Medulla oblongata (tissue), 1 donor: Measurements from ENCODE around the gene KATNA1.
"Not testable (repeated sequence)": the region's sequence is repeated elsewhere in the genome, so short reads cannot be mapped to it uniquely, and the experiment has no call there.

ENCODE experiments used
- DNase-seq: peaks from one replicate; pipeline ENCODE4 v3.0.0-alpha.2; 2015; ENCODE audit errors: extremely low spot score

KATNA1 gene

GRCh38 chr6:149648148-149649145, at the start of gene KATNA1:
Gene KATNA1 (minus strand): TSS chr6:149648714. CDS start chr6:149638547, 10,167 bp downstream.
- DNase-seq: peak; percentile 86

- DNase-seq: no peak
Observed at GRCh38 chr6:149698175-149698574, 49.7 kb upstream of the KATNA1 start.

GRCh38 chr6:149696901-149697300, 48.4 kb upstream of the KATNA1 start:
- DNase-seq: no peak

GRCh38 chr6:149694921-149695320, 46.4 kb upstream of the KATNA1 start:
- DNase-seq: no peak

- no peak for DNase-seq
Observed at GRCh38 chr6:149691201-149691600, 42.7 kb upstream of the KATNA1 start.

- DNase-seq: no peak
Observed at GRCh38 chr6:149686230-149686629, 37.7 kb upstream of the KATNA1 start.

GRCh38 chr6:149683256-149683859, 34.8 kb upstream of the KATNA1 start:
- DNase-seq: no peak

- DNase-seq: not testable (repeated sequence)
Observed at GRCh38 chr6:149681845-149682244, 33.3 kb upstream of the KATNA1 start.

- no peak for DNase-seq
Observed at GRCh38 chr6:149681209-149681608, 32.7 kb upstream of the KATNA1 start.

- DNase-seq: no peak
Observed at GRCh38 chr6:149680503-149680902, 32.0 kb upstream of the KATNA1 start.

GRCh38 chr6:149672265-149672664, 23.8 kb upstream of the KATNA1 start:
- DNase-seq: not testable (repeated sequence)

GRCh38 chr6:149660028-149660427, 11.5 kb upstream of the KATNA1 start:
- no peak for DNase-seq

- no peak for DNase-seq
Observed at GRCh38 chr6:149657441-149657840, 8.9 kb upstream of the KATNA1 start.

- no peak for DNase-seq
Observed at GRCh38 chr6:149651056-149651455, 2.5 kb upstream of the KATNA1 start.

GRCh38 chr6:149646599-149646998, 1.9 kb downstream of the KATNA1 start:
- no peak for DNase-seq

GRCh38 chr6:149642829-149643580, 5.5 kb downstream of the KATNA1 start:
- DNase-seq: no peak

- no peak for DNase-seq
Observed at GRCh38 chr6:149636124-149636523, 12.4 kb downstream of the KATNA1 start.

GRCh38 chr6:149634315-149634714, 14.2 kb downstream of the KATNA1 start:
- DNase-seq: no peak

GRCh38 chr6:149628875-149629510, 19.5 kb downstream of the KATNA1 start:
- DNase-seq: peak; percentile 42

GRCh38 chr6:149627672-149628071, 20.8 kb downstream of the KATNA1 start:
- no peak for DNase-seq

- no peak for DNase-seq
Observed at GRCh38 chr6:149615805-149616204, 32.7 kb downstream of the KATNA1 start.

- DNase-seq: no peak
Observed at GRCh38 chr6:149614337-149614736, 34.2 kb downstream of the KATNA1 start.
